ENCODE results near the gene CHIC2. TPM values are rescaled to one million over a fixed set of nuclear protein-coding genes. Genes with fewer than 3 reads are reported as not detected.

CHIC2 gene
- total RNA-seq, 1 experiment from 2014 or later, result 10.8 TPM

GRCh38 chr4:54063737-54064316 lies 578 bp downstream of the CHIC2 start:
- H3K79me2 ChIP-seq (ENCODE audit: insufficient read depth, low read length), result peaks cover 53% of the 10 kb centered on the region
- H3K27ac ChIP-seq (ENCODE audit: low read depth, low read length), result peak overlapping the region; percentile 72; the same call in 1 of the 2 replicates
- no peak overlapping the region for H2AFZ ChIP-seq (ENCODE audit: low read depth, low read length, poor library complexity, severe bottlenecking)
- H4K20me1 ChIP-seq (ENCODE audit: insufficient read depth), result no peaks in the 10 kb centered on the region
- TF ChIP-seq EZH2 (IDR thresholded peaks at IDR 0.05) (no peak), ZNF274 (IDR thresholded peaks at IDR 0.05; ENCODE audit: low read depth, low read length) (no peak), RAD21 (IDR thresholded peaks at IDR 0.05; ENCODE audit: low read depth) (no peak), ZFX (IDR thresholded peaks at IDR 0.05) (no peak; the same call in 1 of the 2 replicates), JUND (IDR thresholded peaks at IDR 0.05) (no peak), SIN3A (IDR thresholded peaks at IDR 0.05; ENCODE audit: low read depth) (no peak), POLR2A (IDR thresholded peaks at IDR 0.05; ENCODE audit: borderline replicate concordance, extremely low read depth, insufficient read depth, insufficient read length) (no peak), EZH2phosphoT487 (IDR thresholded peaks at IDR 0.05; ENCODE audit: borderline replicate concordance) (no peak), EGR1 (IDR thresholded peaks at IDR 0.05; ENCODE audit: low read depth) (no peak), MAX (IDR thresholded peaks at IDR 0.05) (no peak), CTCF (IDR thresholded peaks at IDR 0.05 in 2 of 3, conservative IDR thresholded peaks at IDR 0.05 in 1 of 3; ENCODE audit: borderline replicate concordance in 1 of 3, insufficient read depth in 1 of 3, low read depth in 2 of 3, low read length in 2 of 3) (no peak), SP1 (IDR thresholded peaks at IDR 0.05; ENCODE audit: low read depth) (no peak), CEBPB (IDR thresholded peaks at IDR 0.05; ENCODE audit: low read depth) (no peak; the same call in 1 of the 2 replicates), POLR2AphosphoS5 (IDR thresholded peaks at IDR 0.05; ENCODE audit: low read depth, low read length) (no peak)
- TF ChIP-seq, protein P1, sequence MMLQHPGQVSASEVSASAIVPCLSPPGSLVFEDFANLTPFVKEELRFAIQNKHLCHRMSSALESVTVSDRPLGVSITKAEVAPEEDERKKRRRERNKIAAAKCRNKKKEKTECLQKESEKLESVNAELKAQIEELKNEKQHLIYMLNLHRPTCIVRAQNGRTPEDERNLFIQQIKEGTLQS (IDR thresholded peaks at IDR 0.05), result no peak
- DNase-seq (ENCODE audit: low read depth, low spot score) (no peak), ATAC-seq (peak; percentile 32)
- H3K9me2 ChIP-seq (ENCODE audit: insufficient read depth), result no peaks in the 10 kb centered on the region
- ChIA-PET POLR2A (no interaction called here), CTCF (no interaction called here), RAD21 (ENCODE audit: low non-redundant PET in 1 of 2, low total read pairs in 2 of 2, uncharacterized antibody in 2 of 2, unreplicated experiment in 2 of 2) (no interaction called here)
- H3K9me3 ChIP-seq (ENCODE audit: control insufficient read depth in 1 of 2, insufficient read depth in 1 of 2, low read depth in 1 of 2, low read length in 2 of 2), result no peaks in the 10 kb centered on the region
- no peaks in the 10 kb centered on the region for H3K36me3 ChIP-seq (ENCODE audit: control insufficient read depth in 1 of 2, insufficient read depth in 2 of 2, low read length in 2 of 2)
- no peaks in the 10 kb centered on the region for H3K27me3 ChIP-seq (ENCODE audit: insufficient read depth, low read length)
- H3K4me3 ChIP-seq (replicated peaks in 1 of 2; ENCODE audit: low read depth in 1 of 2, low read length in 2 of 2), result peak overlapping the region; percentile 92 to 93
- peaks cover 13 to 34% of the 10 kb centered on the region in 2 experiments for H3K4me1 ChIP-seq (ENCODE audit: control insufficient read depth in 1 of 2, insufficient read depth in 2 of 2, low read length in 2 of 2)
- intact Hi-C loops (cut with micrococcal nuclease), result no loop called here
- H3K4me2 ChIP-seq (ENCODE audit: low read length), result peak overlapping the region; percentile 92
- peak overlapping the region; percentile 87 for H3K9ac ChIP-seq (ENCODE audit: low read length)
- no TSS peak for BruUV-seq (replicated peaks)
